ENCODE measurements around the gene RPS6KA1. TPM values are rescaled to one million over a fixed set of nuclear protein-coding genes. Genes with fewer than 3 reads are reported as not detected.

The RPS6KA1 gene
- total RNA-seq, 4 donors from 2014 or later, result 10.7 to 37.2 (median 13.5) TPM

GRCh38 chr1:26541431-26541815 lies 11.9 kb downstream of the RPS6KA1 start:
- Histone ChIP-seq H3K27ac (peak overlapping the region in 3 of 4 donors; percentile 76 to 79 (median 76)), H3K27me3 (no peaks in the 10 kb centered on the region), H3K4me1 (peaks cover 0 to 44% (median 8%) of the 10 kb centered on the region in 4 donors), H3K36me3 (no peaks in the 10 kb centered on the region), H3K4me3 (no peak overlapping the region), H3K9me3 (no peaks in the 10 kb centered on the region)
- 79 to 81% methylated on average over 7 of the region's 7 CpGs for WGBS, 2 donors
- no peak for DNase-seq (ENCODE audit: low spot score in 2 of 2)
- TF ChIP-seq CTCF (IDR thresholded peaks at IDR 0.05) (no peak), POLR2A (IDR thresholded peaks at IDR 0.05) (no peak), EP300 (IDR thresholded peaks at IDR 0.05) (no peak)

- peak overlapping the region in 3 of 4 donors; percentile 76 to 79 (median 76) for H3K27ac ChIP-seq
- TF ChIP-seq POLR2A (IDR thresholded peaks at IDR 0.05), result no peak
- peak in 4 of 5 experiments; percentile 22 to 63 (median 30) for TF ChIP-seq CTCF (IDR thresholded peaks at IDR 0.05)
- peak in 1 of 2 donors; percentile 61 for TF ChIP-seq EP300 (IDR thresholded peaks at IDR 0.05)
Measured at GRCh38 chr1:26541816-26542711, 12.5 kb downstream of the RPS6KA1 start.

GRCh38 chr1:26542771-26543451 lies 13.3 kb downstream of the RPS6KA1 start:
- Histone ChIP-seq H3K36me3 (no peaks in the 10 kb centered on the region), H3K4me1 (peaks cover 0 to 46% (median 8%) of the 10 kb centered on the region in 4 donors), H3K27ac (peak overlapping the region in 3 of 4 donors; percentile 76 to 79 (median 76)), H3K4me3 (peak overlapping the region in 2 of 4 donors; percentile 7 to 32), H3K27me3 (no peaks in the 10 kb centered on the region), H3K9me3 (no peaks in the 10 kb centered on the region)
- 81% methylated on average over 9 of the region's 9 CpGs for WGBS, 2 donors
- DNase-seq (ENCODE audit: low spot score in 2 of 2), result no peak
- TF ChIP-seq EP300 (IDR thresholded peaks at IDR 0.05) (no peak), CTCF (IDR thresholded peaks at IDR 0.05) (no peak), POLR2A (IDR thresholded peaks at IDR 0.05) (no peak)

More at GRCh38 chr1:26541816-26542711, 12.5 kb downstream of the RPS6KA1 start:
- Histone ChIP-seq H3K36me3 (no peaks in the 10 kb centered on the region), H3K4me1 (peaks cover 0 to 47% (median 8%) of the 10 kb centered on the region in 4 donors), H3K4me3 (peak overlapping the region in 1 of 4 donors; percentile 32), H3K9me3 (no peaks in the 10 kb centered on the region), H3K27me3 (no peaks in the 10 kb centered on the region)
- WGBS, 2 donors, result 31 to 46% methylated on average over 16 to 18 of the region's 18 CpGs
- DNase-seq (ENCODE audit: low spot score in 2 of 2), result peak; percentile 29 to 70

GRCh38 chr1:26543462-26543861 lies 13.9 kb downstream of the RPS6KA1 start:
- no peak for TF ChIP-seq CTCF (IDR thresholded peaks at IDR 0.05)
- no peak for TF ChIP-seq POLR2A (IDR thresholded peaks at IDR 0.05)
- TF ChIP-seq EP300 (IDR thresholded peaks at IDR 0.05), result no peak
- Histone ChIP-seq H3K4me1 (peaks cover 0 to 40% (median 8%) of the 10 kb centered on the region in 4 donors), H3K9me3 (no peaks in the 10 kb centered on the region), H3K27ac (peak overlapping the region in 3 of 4 donors; percentile 76 to 79 (median 76)), H3K4me3 (peak overlapping the region in 1 of 4 donors; percentile 32), H3K27me3 (no peaks in the 10 kb centered on the region), H3K36me3 (no peaks in the 10 kb centered on the region)
- WGBS, 2 donors, result 72 to 77% methylated on average over 5 of the region's 5 CpGs
- DNase-seq (ENCODE audit: low spot score in 2 of 2), result no peak

Data from tibial nerve (tissue), 4 donors.